K562 (cell line): ENCODE data around the gene SPECC1L. TPM values are rescaled to one million over a fixed set of nuclear protein-coding genes. Genes with fewer than 3 reads are reported as not detected.

Experiments used
- ATAC-seq: fragments of 200-7000 bp; cut with Tn5 transposase; 3 replicates; pipeline ENCODE4 v1.9.1; 2020; ENCODE audit warnings: moderate library complexity
- BruUV-seq: library from RNA; stranded (reverse); fragments of 400-500 nt; replicated peaks from 2 replicates; lab custom pipeline; 2021; lab: Mats Ljungman, UMichigan
- CTCF ChIA-PET: fragments of 300-600 bp; formaldehyde crosslinking; extraction: SDS; loops from one replicate; lab custom pipeline; 2021; ENCODE audit warnings: low intra/inter-chr PET ratio; lab: Yijun Ruan, JAX
- POLR2A ChIA-PET: fragments of 300-600, 350-650 bp; sonication (Branson Sonifier 250); formaldehyde crosslinking; extraction: SDS; loops from one replicate; lab custom pipeline; 2021; ENCODE audit warnings: antibody characterized with exemption, inconsistent platforms; lab: Yijun Ruan, JAX
- DNase-seq, 4 experiments: peaks; one replicate each; pipeline versions ENCODE4 v3.0.0 to v3.0.0-alpha.2; 2011 to 2018; ENCODE audit warnings: low spot score in 3 of 4, mixed read lengths in 3 of 4; ENCODE audit errors: extremely low read depth in 1 of 4
- FAIRE-seq: peaks from 2 replicates; lab custom pipeline; 2011; peaks lifted over from hg19 to GRCh38; lab: Jason Lieb, UNC
- H2AFZ ChIP-seq: 2 replicates; pipeline ENCODE4 v1.6.0; 2011; ENCODE audit warnings: low read depth, low read length, control low read depth, inconsistent platforms
- H3K27ac ChIP-seq: fragments of 200-600 bp; 3 replicates; pipeline ENCODE4 v1.8.0; 2011; ENCODE audit warnings: low read depth, mild to moderate bottlenecking, control low read depth, inconsistent platforms, low read length, moderate library complexity, mixed read lengths; ENCODE audit errors: extremely low read depth
- H3K27me3 ChIP-seq, 2 experiments: fragments of 300-600 bp in 1 of 2; 2 replicates in 1 of 2; 3 replicates in 1 of 2; pipeline versions ENCODE4 v1.6.0 to v1.8.0; 2011; ENCODE audit warnings: inconsistent platforms in 2 of 2, low read length in 2 of 2, mild to moderate bottlenecking in 1 of 2, mixed read lengths in 1 of 2, moderate library complexity in 1 of 2; ENCODE audit not compliant: control insufficient read depth in 2 of 2, insufficient read depth in 2 of 2
- H3K36me3 ChIP-seq: fragments of 300-600 bp; 3 replicates; pipeline ENCODE4 v1.8.0; 2011; ENCODE audit warnings: mild to moderate bottlenecking, low read length, inconsistent platforms; ENCODE audit not compliant: control insufficient read depth, insufficient read depth
- H3K4me1 ChIP-seq, 2 experiments: fragments of 200-600 bp in 1 of 2; replicated peaks in 1 of 2; 2 replicates in 1 of 2; 3 replicates in 1 of 2; pipeline versions ENCODE4 v1.5.1 to v1.8.0; 2011; ENCODE audit warnings: inconsistent platforms in 2 of 2, low read length in 2 of 2, mild to moderate bottlenecking in 1 of 2, mixed read lengths in 1 of 2, moderate library complexity in 1 of 2; ENCODE audit not compliant: control insufficient read depth in 2 of 2, insufficient read depth in 2 of 2
- H3K4me2 ChIP-seq: 2 replicates; pipeline ENCODE4 v1.6.1; 2011; ENCODE audit warnings: low read length, control low read depth, inconsistent platforms, mixed read lengths; ENCODE audit not compliant: insufficient read depth
- H3K4me3 ChIP-seq: fragments of 200-600 bp; sonication (generic), shearing (Covaris generic); 2 replicates; pipeline ENCODE4 v1.5.1; 2016; ENCODE audit warnings: control low read depth, inconsistent platforms
- H3K79me2 ChIP-seq: fragments of 200-600 bp; 3 replicates; pipeline ENCODE4 v1.8.0; 2011; ENCODE audit warnings: low read length, inconsistent platforms; ENCODE audit not compliant: control insufficient read depth, insufficient read depth
- H3K9ac ChIP-seq, 2 experiments: 2 replicates each; pipeline versions ENCODE4 v1.6.0 to v1.6.1; 2011; ENCODE audit warnings: low read depth in 2 of 2, low read length in 2 of 2, control low read depth in 1 of 2, inconsistent platforms in 1 of 2, mild to moderate bottlenecking in 1 of 2, mixed read lengths in 1 of 2; ENCODE audit not compliant: insufficient read depth in 1 of 2
- H3K9me1 ChIP-seq: one replicate; pipeline ENCODE4 v1.6.0; 2011; ENCODE audit warnings: inconsistent platforms, mild to moderate bottlenecking, low read length, moderate library complexity; ENCODE audit not compliant: control insufficient read depth, insufficient read depth
- H3K9me3 ChIP-seq: replicated peaks from 2 replicates; pipeline ENCODE4 v1.5.1; 2011; ENCODE audit warnings: low read depth, low read length, inconsistent platforms; ENCODE audit not compliant: control insufficient read depth, insufficient read depth
- H4K20me1 ChIP-seq: replicated peaks from 2 replicates; pipeline ENCODE4 v1.6.1; 2011; ENCODE audit warnings: low read length, inconsistent platforms, mixed read lengths; ENCODE audit not compliant: control insufficient read depth, insufficient read depth
- BHLHE40 ChIP-seq: IDR thresholded peaks from 2 replicates; pipeline ENCODE4 v1.6.1; 2011; ENCODE audit warnings: low read length, improper control_type of control experiment
- CBFA2T3 ChIP-seq: fragments of 450-650 bp; IDR thresholded peaks from 2 replicates; pipeline ENCODE4 v1.6.1; 2017
- EGR1 ChIP-seq: fragments of 450-650 bp; conservative IDR thresholded peaks from 2 replicates; pipeline ENCODE4 v1.6.1; 2017; ENCODE audit warnings: mild to moderate bottlenecking
- ETV1 ChIP-seq: fragments of 450-650 bp; conservative IDR thresholded peaks from 2 replicates; pipeline ENCODE4 v1.6.1; 2016; ENCODE audit warnings: missing genetic modification characterization, control low read depth, low read depth, missing compliant biosample characterization
- HDAC1 ChIP-seq, 2 experiments: fragments of 450-650 bp; IDR thresholded peaks; 2 replicates each; pipeline ENCODE4 v1.6.1; 2016 to 2017; ENCODE audit warnings: inconsistent platforms in 1 of 2, mild to moderate bottlenecking in 1 of 2, moderate library complexity in 1 of 2
- LARP7 ChIP-seq: fragments of 450-650 bp; IDR thresholded peaks from 2 replicates; pipeline ENCODE4 v1.6.1; 2016
- LEF1 ChIP-seq: fragments of 450-650 bp; IDR thresholded peaks from 2 replicates; pipeline ENCODE4 v1.6.1; 2016; ENCODE audit warnings: mild to moderate bottlenecking
- NFIC ChIP-seq: fragments of 450-650 bp; IDR thresholded peaks from 2 replicates; pipeline ENCODE4 v1.6.1; 2017; ENCODE audit warnings: mild to moderate bottlenecking, inconsistent platforms
- PML ChIP-seq: IDR thresholded peaks from 2 replicates; pipeline ENCODE4 v1.6.1; 2012; ENCODE audit warnings: low read length, inconsistent platforms
- RBFOX2 ChIP-seq: fragments of 200-400 bp; formaldehyde crosslinking; IDR thresholded peaks from 2 replicates; pipeline ENCODE4 v1.6.1; 2017; ENCODE audit warnings: low read depth, mild to moderate bottlenecking, low read length, moderate library complexity
- ZFP30 ChIP-seq: fragments of 250-450 bp; sonication (Bioruptor Pico); IDR thresholded peaks from 2 replicates; pipeline ENCODE4 v1.8.0; 2022; ENCODE audit warnings: moderate library complexity, mild to moderate bottlenecking, inconsistent platforms, borderline replicate concordance
- WGBS: fragments of 100-300 bp; shearing (Covaris generic); methylation state at CpG from one replicate; pipeline ENCODE4 v1.1.6; 2016; ENCODE audit warnings: low coverage, mixed read lengths; ENCODE audit not compliant: insufficient coverage; ENCODE audit errors: missing lambda C conversion rate; 5-methylcytosine and 5-hydroxymethylcytosine counted together
- in situ Hi-C: fragments of 300-500 bp; cut with MboI; formaldehyde crosslinking; loops from 4 replicates; pipeline ENCODE4 v1.15.0; 2018; ENCODE audit warnings: inconsistent platforms, mixed read lengths
- intact Hi-C: fragments of 100-400 bp; cut with micrococcal nuclease; formaldehyde crosslinking; loops from 2 replicates; pipeline ENCODE4 v1.14.2; 2022
- polyA plus RNA-seq, 8 experiments: library from polyadenylated mRNA; depleted of rRNA in 4 of 8; stranded (reverse) in 5 of 8; unstranded in 3 of 8; fragments of >200 nt; fragmentation: Nextera tagmentation in 2 of 8; fragmentation: Illumina TruSeq in 1 of 8; extraction: Ambion mirVana in 2 of 8; extraction: Trizol in 1 of 8; gene quantifications; 2 replicates each; pipeline versions ENCODE4 v1.2.1 to v1.2.3, GENCODE V29; 2011 to 2014; ENCODE audit warnings: inconsistent platforms in 1 of 8, missing spikeins in 1 of 8
- total RNA-seq, 7 experiments: library from RNA; depleted of rRNA in 6 of 7; stranded (reverse); fragments of >200 nt in 6 of 7; fragmentation: Illumina TruSeq in 2 of 7; extraction: Trizol in 2 of 7; gene quantifications; 2 replicates each; pipeline versions ENCODE4 v1.2.1 to v1.2.3, GENCODE V29; 2011 to 2021; ENCODE audit warnings: low replicate concordance in 1 of 7

The SPECC1L gene
- total and polyA plus RNA-seq, 9 of the 15 experiments (the other 6 are each of a cell fraction or from before 2014, with no cell fraction given), result 1.4 to 27.9 (median 14.5) TPM

- intact Hi-C loops (no loop called here), in situ Hi-C loops (loop anchor here (5.0 kb wide), 1 partner anchor 47 kb away; no protein-coding TSS in a partner anchor)
- H3K79me2 ChIP-seq, result no peaks in the 10 kb centered on the region
- WGBS, result 40% methylated on average over 9 of the region's 19 CpGs
- no peak overlapping the region for H3K9ac ChIP-seq
- peak in 3 of 4 experiments; percentile 1 to 2 (median 2) for DNase-seq
- no peak for ATAC-seq
- POLR2A ChIA-PET, result no interaction called here
- peaks cover 0 to 29% of the 10 kb centered on the region in 2 experiments; a peak in 2 of 5 replicates for H3K4me1 ChIP-seq
- CTCF ChIA-PET, result no interaction called here
- H3K9me1 ChIP-seq, result no peaks in the 10 kb centered on the region
- no peak overlapping the region for H3K4me2 ChIP-seq
- FAIRE-seq, result no peak
- no peaks in the 10 kb centered on the region for H3K36me3 ChIP-seq
- no peak overlapping the region for H3K27ac ChIP-seq
- no peaks in the 10 kb centered on the region for H3K27me3 ChIP-seq
- H3K9me3 ChIP-seq, result no peaks in the 10 kb centered on the region
- no peaks in the 10 kb centered on the region for H4K20me1 ChIP-seq
- H3K4me3 ChIP-seq, result no peak overlapping the region
- TF ChIP-seq ZFP30 (CRISPR knock-in tag) (no peak), EGR1 (peak; percentile 94), BHLHE40 (peak; percentile 24; the same call in 1 of the 2 replicates), HDAC1 (IDR thresholded peaks at IDR 0.05) (0 out of 4 replicates have a peak, but pooled peaks of 1 of the 2 experiments have one; percentile 30), ETV1 (tag) (no peak), LARP7 (no peak), RBFOX2 (no peak), LEF1 (no peak), PML (no peak), NFIC (peak; percentile 20; the same call in 1 of the 2 replicates), CBFA2T3 (peak; percentile 24)
- H2AFZ ChIP-seq, result no peak overlapping the region
- BruUV-seq, result no TSS peak
Measured at GRCh38 chr22:24244144-24244787, 26.4 kb upstream of the SPECC1L start.
